Measurements from ENCODE around the gene MLEC. TPM values are rescaled to one million over a fixed set of nuclear protein-coding genes. Genes with fewer than 3 reads are reported as not detected.

Gene MLEC
- total RNA-seq, 1 experiment from 2014 or later, result 181 TPM

DNA sequence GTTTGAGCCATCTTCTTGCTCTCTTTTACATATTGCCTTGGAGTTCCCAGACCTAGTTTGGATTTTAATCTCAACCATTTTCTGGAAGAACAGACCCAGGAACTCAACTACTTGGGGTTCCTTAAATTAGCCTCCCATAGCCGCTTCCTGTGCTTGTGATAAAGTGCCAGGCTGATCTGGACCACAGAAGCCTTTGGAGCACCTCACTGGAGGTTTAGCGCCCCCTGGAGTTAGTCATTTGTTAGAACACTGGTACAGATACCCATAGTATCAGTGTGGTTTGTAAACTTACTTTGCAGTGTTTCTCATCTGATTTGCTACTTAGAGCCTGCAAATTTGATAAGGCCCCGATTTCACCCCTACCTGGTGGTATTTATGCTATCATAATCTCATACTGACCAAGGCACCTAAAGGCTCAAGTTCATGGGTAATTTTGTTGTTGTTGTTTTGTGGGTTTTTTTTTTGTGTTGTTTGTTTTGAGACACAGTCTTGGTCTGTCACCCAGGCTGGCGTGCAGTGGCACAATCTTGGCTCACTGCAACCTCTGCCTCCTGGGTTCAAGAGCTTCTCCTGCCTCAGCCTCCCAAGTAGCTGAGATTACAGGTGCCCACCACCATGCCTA is 27.0 kb downstream of the MLEC start:
- no peak overlapping the region for H3K4ac ChIP-seq (ENCODE audit: low read depth, low read length)
- H4K91ac ChIP-seq (ENCODE audit: insufficient read length, low read depth, low read length), result no peak overlapping the region
- no peak overlapping the region for H4K8ac ChIP-seq (replicated peaks; ENCODE audit: insufficient read length, low read depth, low read length)
- no peaks in the 10 kb centered on the region for H3K79me1 ChIP-seq (ENCODE audit: insufficient read depth, low read depth, low read length, poor library complexity, severe bottlenecking)
- H3T11ph ChIP-seq (ENCODE audit: low read length), result no peak overlapping the region
- H3K27me3 ChIP-seq (ENCODE audit: insufficient read depth, low read length), result no peaks in the 10 kb centered on the region
- no CpG with 5 or more reads among the region's 4 CpGs for WGBS (ENCODE audit: extremely low coverage, insufficient read length, low lambda C conversion rate)
- no peaks in the 10 kb centered on the region; the same call in 1 of the 2 replicates for H3K27me3 Mint-ChIP-seq (ENCODE audit: low read depth)
- H2AFZ ChIP-seq (ENCODE audit: low read length), result no peak overlapping the region
- TF ChIP-seq, protein P1, sequence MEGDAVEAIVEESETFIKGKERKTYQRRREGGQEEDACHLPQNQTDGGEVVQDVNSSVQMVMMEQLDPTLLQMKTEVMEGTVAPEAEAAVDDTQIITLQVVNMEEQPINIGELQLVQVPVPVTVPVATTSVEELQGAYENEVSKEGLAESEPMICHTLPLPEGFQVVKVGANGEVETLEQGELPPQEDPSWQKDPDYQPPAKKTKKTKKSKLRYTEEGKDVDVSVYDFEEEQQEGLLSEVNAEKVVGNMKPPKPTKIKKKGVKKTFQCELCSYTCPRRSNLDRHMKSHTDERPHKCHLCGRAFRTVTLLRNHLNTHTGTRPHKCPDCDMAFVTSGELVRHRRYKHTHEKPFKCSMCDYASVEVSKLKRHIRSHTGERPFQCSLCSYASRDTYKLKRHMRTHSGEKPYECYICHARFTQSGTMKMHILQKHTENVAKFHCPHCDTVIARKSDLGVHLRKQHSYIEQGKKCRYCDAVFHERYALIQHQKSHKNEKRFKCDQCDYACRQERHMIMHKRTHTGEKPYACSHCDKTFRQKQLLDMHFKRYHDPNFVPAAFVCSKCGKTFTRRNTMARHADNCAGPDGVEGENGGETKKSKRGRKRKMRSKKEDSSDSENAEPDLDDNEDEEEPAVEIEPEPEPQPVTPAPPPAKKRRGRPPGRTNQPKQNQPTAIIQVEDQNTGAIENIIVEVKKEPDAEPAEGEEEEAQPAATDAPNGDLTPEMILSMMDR (conservative IDR thresholded peaks at IDR 0.05), result peak; percentile 92
- no peak overlapping the region for H3K4me3 Mint-ChIP-seq
- H2BK120ac ChIP-seq (ENCODE audit: low read depth, low read length, poor library complexity, severe bottlenecking), result no peak overlapping the region
- H2BK5ac ChIP-seq (ENCODE audit: insufficient read length, low read length), result no peak overlapping the region
- H3K4me1 Mint-ChIP-seq, result peaks cover 19% of the 10 kb centered on the region in 2 experiments
- no peaks in the 10 kb centered on the region for H3K9me3 Mint-ChIP-seq
- H3K56ac ChIP-seq (ENCODE audit: insufficient read length, low read depth, low read length), result no peak overlapping the region
- no peak overlapping the region for H4K5ac ChIP-seq (ENCODE audit: insufficient read length, low read depth, low read length)
- H2BK20ac ChIP-seq (ENCODE audit: low read depth, low read length, poor library complexity, severe bottlenecking), result no peak overlapping the region
- no peak overlapping the region for H2AK5ac ChIP-seq (ENCODE audit: insufficient read length, low read length)
- H3K27ac Mint-ChIP-seq, result peak overlapping the region in 1 of 3 experiments; percentile 58; a peak in 2 of 7 replicates
- no peaks in the 10 kb centered on the region; the same call in 1 of the 2 replicates for H3K79me2 ChIP-seq (ENCODE audit: insufficient read depth, low read length)
- H3K14ac ChIP-seq (ENCODE audit: insufficient read depth, low read length), result no peak overlapping the region
- DNase-seq, result peak; percentile 77
- H2BK15ac ChIP-seq (ENCODE audit: low read depth, low read length), result no peak overlapping the region
- H3K9ac ChIP-seq (ENCODE audit: extremely low read depth, insufficient read length, low read length), result no peak overlapping the region
- H3K4me1 ChIP-seq (ENCODE audit: insufficient read depth, low read length), result no peaks in the 10 kb centered on the region; the same call in 1 of the 2 replicates
- no peak overlapping the region for H3K27ac ChIP-seq (ENCODE audit: insufficient read length, low read depth, low read length)
- no peak overlapping the region for H3K23ac ChIP-seq (ENCODE audit: insufficient read length, low read depth, low read length)
- H3K23me2 ChIP-seq (ENCODE audit: insufficient read length, low read depth, low read length, poor library complexity, severe bottlenecking), result peaks cover 7% of the 10 kb centered on the region
- H3K4me2 ChIP-seq (ENCODE audit: insufficient read depth, insufficient read length, low read length), result no peak overlapping the region
- H4K20me1 ChIP-seq (ENCODE audit: control insufficient read depth, insufficient read depth, insufficient read length), result no peaks in the 10 kb centered on the region
- no peaks in the 10 kb centered on the region for H3K9me3 ChIP-seq (ENCODE audit: control insufficient read depth, low read depth, low read length)
- no peak overlapping the region for H3K18ac ChIP-seq (ENCODE audit: insufficient read length, low read depth, low read length)
- no peak overlapping the region for H2BK12ac ChIP-seq (ENCODE audit: insufficient read length, low read depth, low read length)
- H3K36me3 Mint-ChIP-seq (ENCODE audit: insufficient read depth in 1 of 3, low read depth in 3 of 3), result peaks cover 32 to 58% (median 56%) of the 10 kb centered on the region in 3 experiments
